GM21529 (cell line): ENCODE data around the gene GDPD4.
A peak's percentile ranks its signal among the peaks of the same experiment; 100 is the strongest.

ENCODE experiments used
- ATAC-seq: cut with Tn5 transposase; IDR thresholded peaks from one replicate; pipeline ENCODE4 v1.9.1; 2021; ENCODE audit not compliant: unreplicated experiment

Gene GDPD4

DNA sequence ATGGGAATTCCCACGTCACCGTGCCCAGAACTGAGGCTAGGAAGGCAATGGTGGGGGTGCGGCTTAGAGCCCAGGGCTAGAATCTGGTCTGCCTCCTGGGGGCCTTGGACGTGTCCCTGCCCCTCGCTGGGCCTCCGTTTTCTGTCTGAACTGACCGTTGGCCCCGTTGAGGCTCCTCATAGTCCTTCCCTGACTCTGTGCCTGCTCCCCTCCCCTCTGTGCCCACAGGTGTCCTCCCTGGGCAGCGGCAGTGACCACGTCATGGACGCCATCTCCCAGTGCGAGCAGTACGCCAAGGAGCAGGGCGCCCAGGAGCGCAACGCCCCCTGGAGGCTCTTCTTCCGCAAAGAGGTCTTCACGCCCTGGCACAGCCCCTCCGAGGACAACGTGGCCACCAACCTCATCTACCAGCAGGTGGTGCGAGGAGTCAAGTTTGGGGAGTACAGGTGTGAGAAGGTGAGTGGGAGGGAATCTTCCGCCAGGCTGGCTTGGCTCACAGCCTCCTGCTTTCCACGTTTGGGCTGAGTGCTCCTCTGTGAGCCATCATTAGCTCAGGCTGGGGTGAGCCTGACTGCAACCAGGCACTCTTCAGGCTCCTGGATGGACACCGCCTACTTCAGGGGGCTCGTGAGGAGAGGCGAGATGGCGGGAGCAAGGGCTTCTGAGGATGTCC is 109.5 kb downstream of the GDPD4 start:
- ATAC-seq = no peak

GRCh38 chr11:77191429-77191822 is 110.1 kb downstream of the GDPD4 start:
- no peak for ATAC-seq

DNA sequence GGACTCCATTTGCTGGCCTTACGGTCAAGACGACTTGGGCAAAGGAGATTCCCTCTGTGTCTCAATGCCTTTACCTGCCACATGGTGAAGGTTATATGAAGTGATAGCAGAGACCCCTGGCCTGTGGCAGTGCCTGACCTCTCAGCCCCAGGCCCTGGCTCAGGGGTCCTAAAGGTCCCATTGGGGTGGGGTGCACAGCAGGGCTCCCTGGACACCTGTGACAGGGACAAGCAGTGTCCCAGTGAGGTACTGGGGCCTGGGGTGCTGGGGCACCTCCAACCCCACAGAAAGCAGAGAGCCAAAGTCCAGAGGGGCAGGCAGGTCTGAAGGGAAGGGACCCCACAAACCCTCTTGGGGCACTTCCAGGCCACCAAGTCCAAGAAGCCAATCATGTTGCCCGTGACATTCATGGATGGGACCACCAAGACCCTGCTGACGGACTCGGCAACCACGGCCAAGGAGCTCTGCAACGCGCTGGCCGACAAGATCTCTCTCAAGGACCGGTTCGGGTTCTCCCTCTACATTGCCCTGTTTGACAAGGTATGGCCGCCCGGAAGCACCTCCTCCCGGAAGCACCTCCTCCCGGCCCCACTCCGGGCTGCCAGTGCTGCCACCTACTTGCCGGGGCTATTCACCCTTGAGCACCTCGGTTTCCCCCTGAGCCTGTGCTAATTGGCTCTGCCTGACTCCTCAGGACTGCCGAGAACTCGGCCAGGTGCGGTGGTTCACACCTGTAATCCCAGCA is 111.0 kb downstream of the GDPD4 start:
- no peak for ATAC-seq

GRCh38 chr11:77189588-77190210 is 111.8 kb downstream of the GDPD4 start:
- ATAC-seq = no peak

DNA sequence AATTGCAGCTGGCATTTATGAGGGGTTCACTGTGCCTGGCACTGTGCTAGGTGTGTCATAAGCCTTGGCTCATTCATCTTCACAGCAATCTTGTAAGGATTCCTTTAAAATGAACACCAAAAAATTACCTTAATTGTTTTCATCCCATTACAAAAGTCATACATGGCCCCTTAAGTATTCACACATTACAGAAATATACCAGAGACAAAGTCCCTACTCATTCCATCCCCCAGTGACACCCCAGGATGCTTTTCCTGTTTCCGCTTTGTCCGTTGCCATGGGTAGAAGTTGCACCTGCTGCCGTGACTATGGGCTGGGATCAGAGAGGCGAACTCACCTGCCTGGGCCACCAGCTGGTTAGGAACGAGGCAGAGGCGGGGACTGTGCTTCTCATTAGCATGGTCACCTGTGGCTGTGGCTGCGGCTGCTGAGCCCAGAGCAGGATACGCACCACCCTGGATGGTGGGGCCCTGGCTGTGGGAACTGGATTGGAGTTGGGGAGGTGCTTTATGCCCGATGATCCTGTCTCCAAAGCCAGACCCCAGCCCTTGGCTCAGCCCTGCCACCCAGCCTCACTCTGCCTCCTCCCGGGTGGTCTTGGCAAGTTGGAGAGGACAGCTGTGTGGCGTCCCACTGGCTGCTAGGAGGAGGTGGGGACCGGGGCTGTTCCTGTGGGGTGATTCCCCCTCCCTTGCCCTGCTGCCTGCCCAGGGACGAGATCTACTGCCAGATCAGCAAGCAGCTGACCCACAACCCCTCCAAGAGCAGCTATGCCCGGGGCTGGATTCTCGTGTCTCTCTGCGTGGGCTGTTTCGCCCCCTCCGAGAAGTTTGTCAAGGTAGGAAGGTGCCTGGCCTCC is 112.6 kb downstream of the GDPD4 start:
- ATAC-seq = no peak

GRCh38 chr11:77187776-77188632 is 113.5 kb downstream of the GDPD4 start:
- peak; percentile 52 for ATAC-seq

DNA sequence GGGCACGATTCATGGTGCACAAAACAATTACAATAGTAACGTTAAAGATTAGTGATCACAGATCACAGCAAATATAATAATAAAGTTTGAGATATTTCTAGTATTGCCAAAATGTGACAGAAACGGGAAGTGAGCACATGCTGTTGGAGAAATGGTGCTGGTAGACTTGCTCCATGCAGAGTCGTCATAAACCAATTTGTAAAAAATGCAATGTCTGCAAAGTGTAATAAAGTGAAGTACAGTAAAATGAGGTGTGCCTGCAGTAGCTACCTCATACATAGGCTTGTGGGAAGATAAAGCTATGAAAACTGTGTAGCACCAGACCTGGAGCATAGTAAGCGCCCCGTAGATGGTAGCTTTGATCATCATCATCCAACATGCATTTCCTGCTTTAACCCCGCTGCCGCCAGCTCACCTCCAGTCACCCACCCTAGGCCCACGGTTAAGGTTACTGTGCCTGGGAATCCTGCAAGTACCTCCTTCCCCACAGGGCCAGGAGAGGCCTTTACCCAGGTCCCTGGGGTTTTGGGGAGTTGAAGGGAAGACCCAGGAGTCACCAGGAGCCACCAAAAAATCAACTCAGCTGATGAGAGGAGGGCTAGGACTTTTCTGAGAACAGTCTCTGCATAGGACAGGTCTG is 114.3 kb downstream of the GDPD4 start:
- ATAC-seq = no peak

GRCh38 chr11:77186302-77186701 is 115.2 kb downstream of the GDPD4 start:
- no peak for ATAC-seq

DNA sequence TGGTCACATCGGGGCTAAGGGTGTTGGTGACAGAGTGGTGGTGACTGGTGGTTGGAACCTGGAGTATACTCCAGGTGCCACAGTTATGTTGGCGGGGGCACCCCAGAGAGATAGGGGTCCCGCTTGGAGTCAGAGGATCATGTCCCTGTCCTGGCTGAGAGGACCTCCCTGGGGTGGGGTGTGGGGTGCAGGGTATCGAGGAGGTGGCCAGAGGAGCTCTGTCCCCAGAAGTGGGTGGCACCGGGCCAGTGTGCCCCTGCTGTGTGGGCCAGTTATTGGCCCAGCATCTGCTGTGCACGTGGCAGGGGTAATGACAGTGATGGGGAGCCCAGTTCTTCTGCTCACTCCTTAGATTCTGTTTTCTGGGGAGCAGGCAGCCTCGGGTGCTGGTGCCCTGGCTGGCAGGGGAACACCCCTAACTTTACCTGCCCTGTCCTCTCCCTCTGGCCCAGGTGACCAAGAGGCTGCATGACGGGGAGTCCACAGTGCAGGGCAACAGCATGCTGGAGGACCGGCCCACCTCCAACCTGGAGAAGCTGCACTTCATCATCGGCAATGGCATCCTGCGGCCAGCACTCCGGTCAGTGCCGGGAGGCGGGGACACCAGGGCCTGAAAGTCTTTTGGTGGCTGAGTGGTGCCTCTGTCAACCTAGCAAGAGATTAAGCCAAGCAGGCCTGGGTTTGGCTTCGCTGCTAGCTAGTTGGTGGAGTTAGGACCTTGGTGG is 117.2 kb downstream of the GDPD4 start:
- no peak for ATAC-seq

GRCh38 chr11:77183431-77183984 is 118.0 kb downstream of the GDPD4 start:
- no peak for ATAC-seq

DNA sequence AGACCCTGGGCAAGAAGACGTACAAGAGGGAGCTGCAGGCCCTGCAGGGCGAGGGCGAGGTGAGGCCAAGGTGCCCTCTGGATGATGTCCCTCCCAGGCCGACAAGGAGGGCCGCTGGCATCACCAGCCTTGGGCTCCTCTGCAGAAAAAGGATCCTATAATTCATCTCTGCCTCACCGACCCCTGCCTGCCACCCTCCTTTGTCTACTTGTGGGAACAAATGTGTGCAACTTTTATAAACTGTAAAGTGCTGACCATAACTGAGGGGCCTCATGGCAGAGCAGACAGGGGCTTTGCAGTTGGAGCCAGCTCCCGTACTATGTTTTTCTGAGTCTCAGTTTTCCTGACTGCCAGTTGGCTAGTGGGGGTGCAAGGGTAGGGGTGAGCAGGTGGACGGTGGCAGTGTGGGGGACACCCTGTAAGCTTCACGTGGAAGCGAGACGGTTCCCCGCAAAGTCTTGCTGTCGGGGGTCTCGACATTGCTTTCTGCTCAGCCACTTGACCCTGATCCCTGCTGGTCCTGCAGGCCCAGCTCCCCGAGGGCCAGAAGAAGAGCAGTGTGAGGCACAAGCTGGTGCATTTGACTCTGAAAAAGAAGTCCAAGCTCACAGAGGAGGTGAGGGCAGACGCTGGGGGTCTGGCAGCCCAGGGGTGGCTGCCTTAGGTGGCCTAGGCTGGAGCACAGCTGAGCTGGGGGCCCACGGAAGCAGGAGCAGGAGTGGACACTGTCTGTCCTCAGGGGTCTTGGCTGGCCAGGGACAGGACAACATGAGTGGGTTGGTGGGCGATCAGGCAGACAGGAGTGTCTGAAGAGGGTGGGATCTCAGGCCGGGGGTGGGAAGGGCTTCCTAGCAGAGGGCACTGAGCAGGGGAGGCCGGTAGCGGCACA is 118.7 kb downstream of the GDPD4 start:
- no peak for ATAC-seq

DNA sequence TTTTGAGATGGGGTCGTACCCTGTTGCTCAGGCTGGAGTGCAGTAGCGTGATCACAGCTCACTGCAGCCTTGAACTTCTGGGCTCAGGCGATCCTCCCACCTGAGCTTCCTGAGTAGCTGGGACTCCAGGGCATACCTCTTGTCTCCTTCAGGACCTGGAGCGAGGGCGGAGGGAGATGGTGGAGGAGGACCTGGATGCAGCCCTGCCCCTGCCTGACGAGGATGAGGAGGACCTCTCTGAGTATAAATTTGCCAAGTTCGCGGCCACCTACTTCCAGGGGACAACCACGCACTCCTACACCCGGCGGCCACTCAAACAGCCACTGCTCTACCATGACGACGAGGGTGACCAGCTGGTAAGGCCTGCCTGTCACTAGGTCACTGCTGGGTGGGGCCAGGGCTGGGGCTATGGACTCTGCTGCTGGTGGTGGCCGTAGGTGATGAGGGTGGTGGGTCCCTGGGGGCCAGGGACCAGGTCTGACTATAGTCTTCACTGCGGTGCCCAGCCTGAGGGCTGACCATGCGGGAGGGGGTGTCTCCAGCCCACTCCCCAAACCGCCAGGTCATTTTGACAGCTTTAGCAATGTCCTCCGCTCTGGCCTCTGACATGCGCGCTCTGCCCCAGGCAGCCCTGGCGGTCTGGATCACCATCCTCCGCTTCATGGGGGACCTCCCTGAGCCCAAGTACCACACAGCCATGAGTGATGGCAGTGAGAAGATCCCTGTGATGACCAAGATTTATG is 119.5 kb downstream of the GDPD4 start:
- no peak for ATAC-seq

- ATAC-seq = no peak
These were observed 120.3 kb downstream of the GDPD4 start for GRCh38 chr11:77181226-77181625.

- ATAC-seq = no peak
These were observed 121.1 kb downstream of the GDPD4 start for GRCh38 chr11:77180346-77180745.

DNA sequence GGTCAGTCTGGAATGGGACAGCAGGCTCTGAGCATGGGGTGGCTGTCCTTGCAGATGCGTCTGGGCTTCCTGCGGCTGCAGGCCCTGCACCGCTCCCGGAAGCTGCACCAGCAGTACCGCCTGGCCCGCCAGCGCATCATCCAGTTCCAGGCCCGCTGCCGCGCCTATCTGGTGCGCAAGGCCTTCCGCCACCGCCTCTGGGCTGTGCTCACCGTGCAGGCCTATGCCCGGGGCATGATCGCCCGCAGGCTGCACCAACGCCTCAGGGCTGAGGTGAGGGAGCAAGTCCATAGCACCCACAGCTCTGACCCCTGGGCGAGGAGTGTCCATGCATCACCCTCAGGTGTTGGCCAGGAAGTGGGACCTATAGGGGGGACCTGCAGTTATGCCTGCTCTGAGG is 121.8 kb downstream of the GDPD4 start:
- no peak for ATAC-seq

- no peak for ATAC-seq
These were observed 122.4 kb downstream of the GDPD4 start for GRCh38 chr11:77179048-77179447.

- ATAC-seq = no peak
These were observed 123.3 kb downstream of the GDPD4 start for GRCh38 chr11:77178150-77178549.
